GM21526 (cell line): ENCODE results near the gene SYT1.

Experiments
- ATAC-seq: cut with Tn5 transposase; IDR thresholded peaks from one replicate; pipeline ENCODE4 v1.9.1; 2021; ENCODE audit warnings: moderate library complexity; ENCODE audit not compliant: unreplicated experiment, low FRiP score

Gene SYT1

DNA sequence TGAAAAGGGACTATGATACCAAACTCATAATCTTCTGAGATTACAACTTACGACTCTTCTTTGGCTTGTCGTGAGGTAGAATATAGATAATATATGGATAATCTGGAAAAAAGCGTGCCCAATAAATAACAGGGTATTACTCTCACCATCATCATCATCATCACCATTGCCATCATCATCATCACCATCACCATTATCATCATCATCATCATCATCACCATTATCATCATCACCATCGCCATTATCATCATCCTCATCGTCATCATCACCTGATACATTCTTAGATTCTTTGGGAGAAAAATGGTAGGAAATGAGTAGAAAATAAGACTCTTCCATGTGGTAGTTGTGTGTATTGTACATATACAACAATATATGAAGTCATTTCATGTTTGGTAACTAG lies 259.8 kb downstream of the SYT1 start:
- ATAC-seq: no peak

DNA sequence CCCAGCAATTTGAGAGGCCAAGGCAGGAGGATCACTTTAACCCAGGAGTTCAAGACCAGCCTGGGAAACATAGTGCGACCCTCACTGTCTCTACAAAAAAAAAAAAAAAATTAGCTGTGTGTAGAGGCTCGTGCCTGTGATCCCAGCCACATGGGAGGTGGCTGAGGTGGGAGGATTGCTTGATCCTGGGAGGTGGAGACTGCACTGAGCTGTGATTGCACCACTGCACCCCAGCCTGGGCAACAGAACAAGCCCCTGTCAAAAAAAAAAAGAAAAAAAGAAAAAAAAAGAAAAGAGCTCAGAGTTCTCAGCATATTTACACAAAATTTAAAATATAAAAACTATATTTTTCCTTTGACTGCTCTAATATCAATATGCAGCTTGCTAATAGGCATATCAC lies 260.8 kb downstream of the SYT1 start:
- no peak for ATAC-seq

GRCh38 chr12:79127271-79127751 lies 262.7 kb downstream of the SYT1 start:
- peak; percentile 94 for ATAC-seq

GRCh38 chr12:79128956-79129355 lies 264.4 kb downstream of the SYT1 start:
- ATAC-seq: no peak

DNA sequence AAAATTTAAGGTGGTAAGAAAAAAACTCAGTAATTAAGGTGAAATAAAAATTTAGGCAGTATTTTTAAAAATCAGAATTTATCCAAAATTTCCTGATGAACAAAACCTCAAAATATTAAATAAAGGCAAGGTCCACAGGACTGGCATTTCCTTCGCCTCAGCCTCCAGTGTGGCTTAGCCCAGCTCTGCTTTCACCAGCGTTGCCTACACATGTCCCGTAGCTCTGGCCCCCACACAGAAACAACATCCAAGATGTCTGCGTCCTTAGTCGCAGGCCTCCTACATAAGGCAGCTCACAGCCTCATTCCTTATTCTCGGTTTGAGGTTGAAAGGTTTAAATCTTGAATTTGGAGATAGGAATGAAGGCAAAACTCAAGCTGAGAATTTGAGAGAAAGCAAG lies 274.3 kb downstream of the SYT1 start:
- no peak for ATAC-seq

DNA sequence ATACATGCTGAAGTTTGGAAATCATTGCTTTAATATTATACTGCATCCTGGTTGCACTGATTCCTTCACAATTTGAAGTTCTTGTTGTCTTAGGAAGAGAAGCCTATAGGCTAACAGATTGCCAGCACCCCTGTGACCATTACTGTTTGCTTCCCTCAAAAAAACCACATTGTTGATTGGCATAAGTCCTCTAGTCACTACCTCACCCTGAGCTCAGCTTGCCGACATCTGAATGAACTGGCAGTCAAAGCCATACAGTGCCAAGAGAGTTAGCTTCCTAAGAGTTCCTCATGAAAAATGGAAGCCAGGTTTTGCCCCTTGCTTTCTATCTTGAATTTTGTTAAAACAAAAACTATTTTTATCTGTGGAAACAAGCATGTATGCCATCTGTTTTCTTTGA lies 276.1 kb downstream of the SYT1 start:
- ATAC-seq: no peak

DNA sequence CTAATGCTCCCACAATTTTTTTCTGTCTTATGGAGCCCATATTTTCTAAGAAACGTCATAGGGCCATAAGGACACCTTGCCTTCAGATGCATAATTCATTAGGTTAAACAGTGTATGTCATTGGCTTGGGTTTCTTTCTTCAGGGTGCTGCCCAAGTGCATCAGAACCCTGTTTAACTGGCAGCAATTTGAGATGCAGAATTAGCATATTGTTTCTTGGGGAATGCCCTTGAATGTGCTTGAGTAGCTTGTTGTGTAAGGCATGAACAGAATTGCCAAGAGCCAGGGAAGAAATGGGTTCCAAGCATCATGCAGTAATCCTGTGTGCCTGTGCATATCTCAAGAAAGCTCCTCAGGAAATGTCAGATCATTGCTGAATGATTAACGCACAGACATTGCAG lies 277.2 kb downstream of the SYT1 start:
- no peak for ATAC-seq

GRCh38 chr12:79143803-79144202 lies 279.2 kb downstream of the SYT1 start:
- no peak for ATAC-seq

DNA sequence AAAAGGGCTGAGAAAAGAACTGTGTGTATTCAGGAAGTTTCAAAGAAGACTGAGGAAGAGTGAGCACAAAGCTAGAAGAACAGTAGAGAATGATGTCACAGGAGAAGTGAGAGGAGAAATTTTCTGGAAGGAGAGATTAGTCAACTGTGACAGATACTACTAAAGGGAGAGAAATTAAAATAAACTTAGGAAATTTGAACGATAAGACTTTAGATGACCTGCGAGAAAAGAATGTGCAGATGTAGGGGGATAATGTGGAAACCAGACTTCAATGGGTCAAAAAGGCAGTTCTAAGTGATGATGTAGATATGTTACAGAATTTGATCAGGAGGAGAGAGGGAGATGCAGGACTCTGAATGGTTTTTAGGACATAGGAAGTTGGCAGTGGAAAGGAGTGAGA lies 287.4 kb downstream of the SYT1 start:
- ATAC-seq: no peak

DNA sequence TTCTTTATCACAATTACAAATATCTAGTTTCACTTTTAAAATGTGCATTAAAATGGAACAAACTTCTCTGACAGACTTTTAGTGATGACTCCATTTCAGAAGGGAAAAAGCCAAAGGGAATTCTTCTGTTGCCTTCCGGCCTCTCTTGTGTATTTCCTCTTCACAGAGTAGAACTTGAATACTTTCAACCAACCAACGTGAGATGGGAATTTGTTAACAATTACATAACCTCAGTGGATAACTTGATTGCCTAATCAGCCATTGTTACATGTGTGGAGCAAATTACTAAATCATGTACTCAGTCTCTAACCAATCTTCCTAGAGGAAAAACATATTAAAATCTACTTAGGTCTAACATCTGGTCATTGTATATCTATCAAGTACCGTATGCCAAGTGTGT lies 291.1 kb downstream of the SYT1 start:
- ATAC-seq: no peak

DNA sequence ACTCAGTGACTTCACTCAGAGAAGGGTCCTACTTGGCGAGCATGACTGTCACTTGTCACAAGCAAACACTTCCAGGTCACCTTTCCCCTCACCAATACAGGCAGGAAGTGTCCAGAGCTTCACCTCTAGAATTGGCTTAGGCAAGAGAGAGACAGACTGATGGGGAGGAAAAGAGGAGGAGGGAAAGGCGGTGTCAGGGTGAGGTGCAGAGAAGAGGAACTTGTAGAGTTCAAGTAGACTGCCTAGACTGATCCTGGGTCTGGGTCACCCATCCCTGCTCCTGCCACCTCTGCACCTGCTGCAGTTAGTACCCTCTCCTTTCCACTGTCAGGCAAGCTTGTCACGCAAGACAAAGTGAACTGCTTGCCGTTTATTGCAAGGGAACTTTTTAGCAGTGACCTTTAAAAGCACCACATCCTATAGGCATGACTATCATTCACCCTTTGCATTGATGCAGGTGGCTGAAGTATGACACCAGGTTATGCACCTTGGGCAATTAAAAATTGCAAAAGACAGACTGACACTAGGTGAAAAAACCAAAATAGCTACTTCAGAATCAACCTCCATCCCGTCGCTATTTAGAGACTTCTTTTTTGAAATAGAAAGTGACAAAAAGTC lies 292.4 kb downstream of the SYT1 start:
- ATAC-seq: no peak

DNA sequence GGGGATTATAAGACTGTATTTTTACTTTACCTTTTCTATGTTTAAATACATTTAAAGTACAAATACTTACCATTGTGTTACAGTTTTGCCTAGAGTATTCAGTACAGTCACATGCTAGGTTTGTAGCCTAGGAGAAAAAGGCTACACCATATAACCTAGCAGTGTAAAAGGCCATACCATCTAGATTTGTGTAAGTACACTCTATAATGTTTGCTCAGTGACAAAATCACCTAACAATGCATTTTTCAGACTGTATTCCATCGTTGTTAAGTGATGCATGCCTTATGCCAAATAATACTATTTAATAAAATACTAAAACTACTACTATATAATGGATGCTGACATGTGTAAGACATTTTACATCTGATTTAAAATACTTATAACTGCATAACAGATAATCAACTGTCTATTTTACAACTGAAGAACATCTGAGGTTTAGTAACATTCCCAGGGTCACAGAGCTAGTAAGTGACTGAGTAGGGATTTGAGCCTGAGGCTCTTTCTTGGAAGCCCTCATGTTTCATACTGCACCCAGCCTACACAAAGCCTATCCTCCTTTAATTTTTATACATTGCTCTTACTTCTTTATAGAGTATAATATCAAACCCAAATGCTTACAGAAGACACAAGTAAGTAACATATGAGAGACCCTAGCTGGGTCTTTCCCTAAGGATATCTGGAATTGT lies 296.8 kb downstream of the SYT1 start:
- ATAC-seq: no peak

DNA sequence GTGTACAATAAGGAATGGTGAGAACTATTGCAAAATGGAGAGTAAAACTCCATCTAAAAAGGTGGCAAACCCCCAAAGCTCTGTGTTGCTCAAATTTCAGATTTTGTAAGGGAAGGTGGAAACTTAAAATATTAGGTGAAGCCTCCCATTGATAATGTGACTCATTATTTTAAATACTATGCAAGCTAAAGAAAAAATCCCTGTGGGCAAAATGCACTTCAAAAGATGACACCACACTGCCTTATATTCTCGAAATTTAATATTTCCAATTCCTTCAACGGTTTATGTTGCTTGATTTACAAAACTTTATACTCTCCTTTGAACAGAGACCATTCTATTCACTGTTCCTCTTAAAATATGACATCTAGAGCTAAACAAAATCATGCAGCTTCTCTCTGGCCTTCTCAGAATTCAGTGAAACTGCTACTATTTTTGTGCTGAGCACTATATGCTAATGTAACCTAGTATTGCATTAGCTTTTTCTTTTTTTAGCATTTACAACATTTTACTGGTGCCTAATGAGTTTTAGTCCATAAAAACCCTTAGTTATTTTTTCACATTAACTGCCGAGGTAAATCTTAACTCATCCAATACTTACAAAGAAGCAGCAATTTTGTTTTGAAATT lies 297.7 kb downstream of the SYT1 start:
- ATAC-seq: no peak

- no peak for ATAC-seq
Measured at GRCh38 chr12:79162948-79163347, 298.4 kb downstream of the SYT1 start.

- no peak for ATAC-seq
Measured at GRCh38 chr12:79164890-79165289, 300.3 kb downstream of the SYT1 start.

- no peak for ATAC-seq
Measured at GRCh38 chr12:79168687-79169086, 304.1 kb downstream of the SYT1 start.

- ATAC-seq: peak; percentile 74
Measured at GRCh38 chr12:79174626-79175025, 310.1 kb downstream of the SYT1 start.

DNA sequence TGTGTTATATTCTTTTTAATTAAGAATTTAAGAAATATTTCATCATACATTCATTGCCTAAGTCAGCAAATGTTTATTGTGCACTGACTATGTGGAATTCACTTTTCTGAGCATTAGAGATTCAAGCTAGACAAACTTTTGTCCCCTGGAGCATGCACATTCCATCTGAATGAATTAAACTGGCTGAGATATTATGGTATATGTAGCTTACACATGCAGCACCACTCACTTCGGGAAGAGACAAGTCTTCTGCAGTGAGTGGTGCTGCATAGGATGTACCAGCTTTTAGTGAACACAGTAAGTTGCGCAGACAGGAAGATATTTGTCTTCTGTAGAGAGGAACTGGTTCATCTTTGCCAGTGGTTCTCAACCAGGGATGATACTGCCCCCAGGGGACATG lies 318.4 kb downstream of the SYT1 start:
- ATAC-seq: no peak

GRCh38 chr12:79183926-79184325 lies 319.4 kb downstream of the SYT1 start:
- no peak for ATAC-seq

DNA sequence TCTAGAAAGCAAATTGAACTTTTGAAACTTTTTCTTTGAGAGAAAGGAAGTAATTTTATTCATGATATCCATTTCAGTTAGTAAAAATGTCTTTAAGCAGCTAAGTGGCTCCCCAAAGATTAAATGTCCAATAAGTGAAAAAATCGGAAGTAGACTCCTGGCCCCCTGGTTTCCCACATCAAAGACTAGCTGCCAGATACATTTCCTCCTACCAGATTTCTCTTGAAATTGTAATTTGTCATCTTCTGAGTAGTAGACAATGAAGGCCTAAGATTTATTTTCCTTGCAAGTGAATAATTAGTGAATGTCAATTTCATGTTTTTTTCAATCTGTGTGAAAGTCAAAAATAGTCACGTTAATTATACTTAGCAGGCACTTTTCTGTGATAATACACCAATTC lies 321.9 kb downstream of the SYT1 start:
- ATAC-seq: no peak

GRCh38 chr12:79187032-79187431 lies 322.5 kb downstream of the SYT1 start:
- no peak for ATAC-seq

DNA sequence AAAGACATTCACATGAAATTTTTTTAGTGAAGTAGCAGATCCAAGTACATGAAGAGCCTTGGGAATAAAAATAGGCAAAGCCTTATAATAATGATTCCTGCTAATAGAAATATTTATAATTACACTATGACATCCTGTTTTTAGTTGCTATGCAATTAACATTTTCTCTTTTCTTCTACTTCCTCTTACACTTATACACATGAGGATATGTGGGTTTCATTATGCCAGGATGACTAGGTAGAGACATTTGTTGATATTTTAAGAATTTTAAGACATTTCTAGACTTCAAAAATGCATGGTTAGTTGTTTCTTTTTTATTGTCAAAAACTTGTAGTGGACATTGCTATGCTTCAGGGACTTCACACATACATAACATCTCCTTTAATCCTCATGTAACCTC lies 326.8 kb downstream of the SYT1 start:
- no peak for ATAC-seq
